Neuronal stem cell (in vitro differentiated cells): ENCODE data around the gene KCNK7.

Experiments used
- DNase-seq: peaks from one replicate; pipeline ENCODE4 v3.0.0-alpha.2; 2013; ENCODE audit warnings: low spot score
- H2AFZ ChIP-seq: one replicate; pipeline ENCODE4 v1.6.1; 2013; ENCODE audit warnings: mild to moderate bottlenecking, low read length, inconsistent platforms
- H2AK5ac ChIP-seq: 2 replicates; pipeline ENCODE4 v1.6.1; 2013; ENCODE audit warnings: low read depth, mild to moderate bottlenecking, inconsistent platforms, low read length, moderate library complexity, mixed read lengths
- H2BK120ac ChIP-seq: 2 replicates; pipeline ENCODE4 v1.6.1; 2013; ENCODE audit warnings: low read depth, mild to moderate bottlenecking, inconsistent platforms, low read length, moderate library complexity, mixed read lengths
- H2BK12ac ChIP-seq: one replicate; pipeline ENCODE4 v1.6.1; 2013; ENCODE audit warnings: low read length, inconsistent platforms
- H2BK15ac ChIP-seq: 2 replicates; pipeline ENCODE4 v1.6.1; 2013; ENCODE audit warnings: mild to moderate bottlenecking, low read length, inconsistent platforms, mixed read lengths
- H2BK5ac ChIP-seq: one replicate; pipeline ENCODE4 v1.6.1; 2013; ENCODE audit warnings: inconsistent platforms, mild to moderate bottlenecking, low read length, moderate library complexity
- H3K14ac ChIP-seq: one replicate; pipeline ENCODE4 v1.6.1; 2013; ENCODE audit warnings: low read length, inconsistent platforms
- H3K18ac ChIP-seq: 2 replicates; pipeline ENCODE4 v1.6.1; 2013; ENCODE audit warnings: low read length, inconsistent platforms
- H3K23ac ChIP-seq: 2 replicates; pipeline ENCODE4 v1.6.1; 2013; ENCODE audit warnings: low read depth, mild to moderate bottlenecking, mixed read lengths, low read length, inconsistent platforms; ENCODE audit not compliant: poor library complexity
- H3K27ac ChIP-seq: replicated peaks from 3 replicates; pipeline ENCODE4 v1.5.1; 2013; ENCODE audit warnings: low read length, inconsistent platforms
- H3K27me3 ChIP-seq, 3 experiments: 2 replicates each; pipeline ENCODE4 v1.6.1; 2013; ENCODE audit warnings: low read length in 3 of 3, mild to moderate bottlenecking in 2 of 3, inconsistent platforms in 1 of 3, low read depth in 1 of 3, mixed read lengths in 1 of 3, moderate library complexity in 1 of 3; ENCODE audit not compliant: control insufficient read depth in 3 of 3, insufficient read depth in 3 of 3
- H3K36me3 ChIP-seq, 2 donors: replicated peaks in 1 of 2; 2 replicates each; pipeline ENCODE4 v1.6.1; 2013; ENCODE audit warnings: low read length in 2 of 2; ENCODE audit not compliant: control insufficient read depth in 2 of 2, insufficient read depth in 2 of 2
- H3K4ac ChIP-seq: 2 replicates; pipeline ENCODE4 v1.6.1; 2013; ENCODE audit warnings: inconsistent platforms, mild to moderate bottlenecking, low read length, moderate library complexity
- H3K4me1 ChIP-seq, 2 donors: 1 replicate in 1 of 2; 2 replicates in 1 of 2; pipeline ENCODE4 v1.6.1; 2013; ENCODE audit warnings: low read length in 2 of 2, low read depth in 1 of 2; ENCODE audit not compliant: control insufficient read depth in 2 of 2, insufficient read depth in 1 of 2
- H3K4me2 ChIP-seq: one replicate; pipeline ENCODE4 v1.6.1; 2013; ENCODE audit warnings: mild to moderate bottlenecking, low read length, inconsistent platforms; ENCODE audit not compliant: insufficient read depth, poor library complexity, severe bottlenecking
- H3K4me3 ChIP-seq, 2 donors: 2 replicates each; pipeline ENCODE4 v1.5.1; 2013; ENCODE audit warnings: low read length in 2 of 2, mild to moderate bottlenecking in 2 of 2, inconsistent platforms in 1 of 2, moderate library complexity in 1 of 2
- H3K79me1 ChIP-seq: one replicate; pipeline ENCODE4 v1.6.1; 2013; ENCODE audit warnings: low read depth, mild to moderate bottlenecking, inconsistent platforms, low read length, moderate library complexity
- H3K9ac ChIP-seq: one replicate; pipeline ENCODE4 v1.6.1; 2013; ENCODE audit warnings: mild to moderate bottlenecking, low read depth, low read length, inconsistent platforms; ENCODE audit not compliant: poor library complexity
- H3K9me3 ChIP-seq, 2 donors: replicated peaks in 1 of 2; 2 replicates each; pipeline versions ENCODE3 to v1.6.1; 2013; ENCODE audit warnings: low read length in 2 of 2, mild to moderate bottlenecking in 2 of 2, inconsistent platforms in 1 of 2, low read depth in 1 of 2, mixed read lengths in 1 of 2, moderate library complexity in 1 of 2; ENCODE audit not compliant: control insufficient read depth in 2 of 2, insufficient read depth in 1 of 2
- H4K8ac ChIP-seq: one replicate; pipeline ENCODE4 v1.6.1; 2013; ENCODE audit warnings: low read depth, mild to moderate bottlenecking, inconsistent platforms, low read length, moderate library complexity
- H4K91ac ChIP-seq: one replicate; pipeline ENCODE4 v1.6.1; 2013; ENCODE audit warnings: low read length, low read depth, mild to moderate bottlenecking, inconsistent platforms; ENCODE audit not compliant: poor library complexity
- WGBS, 2 donors: extraction: QIAGEN DNeasy Blood & Tissue Kit; methylation state at CpG; one replicate each; pipeline ENCODE4 v1.1.7; 2013; ENCODE audit warnings: missing lambda C conversion rate in 2 of 2, mixed read lengths in 1 of 2; ENCODE audit not compliant: insufficient read length in 2 of 2, insufficient replicate concordance in 1 of 2; ENCODE audit errors: extremely low coverage in 2 of 2; 5-methylcytosine and 5-hydroxymethylcytosine counted together

KCNK7 gene

DNA sequence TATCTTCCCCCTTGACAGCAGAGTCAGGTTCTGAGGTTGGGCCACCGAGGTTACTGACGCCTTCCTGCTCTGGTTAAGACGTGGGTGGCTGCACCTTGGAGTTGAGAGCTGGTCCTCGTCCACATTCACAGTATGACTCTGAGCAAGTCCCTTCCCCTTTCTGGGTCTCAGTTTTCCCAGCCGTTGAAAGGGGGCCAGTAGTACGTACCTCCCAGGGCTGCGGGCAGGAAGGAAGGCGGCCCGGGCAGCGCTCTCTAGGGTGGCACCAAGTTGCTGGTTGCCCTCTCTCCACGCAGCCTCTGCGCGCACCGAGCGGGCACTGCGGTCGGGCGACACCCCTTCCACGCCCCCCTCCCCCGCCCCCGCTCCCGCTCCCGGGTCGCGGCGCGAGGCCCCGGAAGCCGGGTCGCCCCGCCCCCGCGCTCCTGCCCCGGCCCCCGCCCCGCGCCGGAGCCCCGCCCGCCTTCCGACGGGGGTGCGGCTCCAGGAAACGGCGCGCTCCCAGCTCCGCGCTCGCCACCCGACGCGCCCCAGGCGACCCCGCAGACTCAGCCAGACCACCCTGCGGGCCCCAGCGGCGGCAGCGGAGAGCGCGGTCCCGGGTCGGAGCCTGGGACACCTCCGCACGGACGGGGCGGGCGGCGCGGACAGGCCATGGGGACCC is 19.9 kb downstream of the KCNK7 start, which contains the start of gene EHBP1L1:
TSS of gene EHBP1L1 (plus strand) at position 486 of the 664 bp plus-strand sequence. CDS start 250 bp downstream, outside the sequence.
- peak within 1 kb of the TSS; percentile 77 for H3K23ac ChIP-seq
- H3K4me2 ChIP-seq = peak within 1 kb of the TSS; percentile 60
- peaks cover 7% of the 10 kb centered on the region for H3K79me1 ChIP-seq
- no peak within 1 kb of the TSS for H3K27ac ChIP-seq
- no peak within 1 kb of the TSS for H2BK5ac ChIP-seq
- no peak within 1 kb of the TSS for H3K4ac ChIP-seq
- H2AFZ ChIP-seq = no peak within 1 kb of the TSS
- peaks cover 4 to 16% of the 10 kb centered on the region in 2 donors for H3K36me3 ChIP-seq
- no peak within 1 kb of the TSS for H2BK120ac ChIP-seq
- peak within 1 kb of the TSS; percentile 53 for H4K8ac ChIP-seq
- H3K4me3 ChIP-seq = peak within 1 kb of the TSS in 1 of 2 donors; percentile 80
- H2BK12ac ChIP-seq = peak within 1 kb of the TSS; percentile 35
- peak within 1 kb of the TSS; percentile 90 for H3K9ac ChIP-seq
- no peak within 1 kb of the TSS for H4K91ac ChIP-seq
- peaks cover 31 to 43% of the 10 kb centered on the region in 2 donors for H3K4me1 ChIP-seq
- no peaks in the 10 kb centered on the region for H3K9me3 ChIP-seq
- H2BK15ac ChIP-seq = peak within 1 kb of the TSS; percentile 80
- no peak within 1 kb of the TSS for H3K14ac ChIP-seq
- H3K18ac ChIP-seq = peak within 1 kb of the TSS; percentile 95
- no peak for DNase-seq
- H3K27me3 ChIP-seq = peaks cover 0 to 25% (median 3%) of the 10 kb centered on the region in 3 experiments
- WGBS, 2 donors = no CpG with 5 or more reads among the region's 69 CpGs
- peak within 1 kb of the TSS; percentile 92 for H2AK5ac ChIP-seq

DNA sequence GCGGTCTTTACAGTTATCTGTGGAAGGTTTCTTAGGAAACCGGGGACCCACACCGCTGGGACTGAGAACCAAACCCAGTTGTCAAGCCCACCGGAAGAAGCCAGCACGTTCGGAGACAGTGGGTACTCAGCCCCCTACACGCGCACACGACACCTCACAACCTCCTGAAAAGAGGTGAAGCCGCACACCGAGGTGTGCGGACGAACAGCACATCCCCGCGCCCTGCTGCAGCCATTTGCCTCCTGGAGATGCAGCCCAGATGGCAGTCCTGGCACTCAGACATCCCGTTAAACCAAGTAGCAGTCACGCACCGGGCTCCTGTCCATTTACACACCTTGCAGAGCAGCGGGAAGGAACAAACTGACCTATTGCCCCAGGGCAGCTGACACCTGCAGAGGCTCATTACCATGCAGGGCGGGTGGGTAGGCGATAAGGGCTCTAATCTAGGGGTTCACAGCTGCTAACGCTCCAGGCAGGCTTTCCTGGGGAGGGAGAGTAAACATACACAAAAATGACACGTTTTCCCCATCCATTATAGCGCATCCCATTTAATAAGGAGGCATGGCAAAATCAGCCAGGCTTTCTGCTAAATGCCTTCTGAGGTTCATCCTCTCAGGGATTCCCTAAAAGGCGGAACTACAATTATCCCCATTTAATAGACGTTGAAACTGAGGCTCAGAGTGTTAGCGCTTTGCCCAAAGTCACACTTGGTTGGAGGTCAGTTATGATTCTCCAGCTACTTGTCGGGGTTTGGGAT is 20.6 kb downstream of the KCNK7 start:
- WGBS, 2 donors = no CpG with 5 or more reads among the region's 28 CpGs
- Histone ChIP-seq H3K4ac (no peak overlapping the region), H2BK15ac (no peak overlapping the region), H3K79me1 (peaks cover 7% of the 10 kb centered on the region), H3K23ac (peak overlapping the region; percentile 43), H2BK5ac (no peak overlapping the region), H3K36me3 (peaks cover 4 to 16% of the 10 kb centered on the region in 2 donors), H2BK12ac (no peak overlapping the region), H3K18ac (peak overlapping the region; percentile 72), H2BK120ac (no peak overlapping the region), H3K9ac (peak overlapping the region; percentile 80), H3K9me3 (no peaks in the 10 kb centered on the region), H3K4me2 (peak overlapping the region; percentile 57), H3K27ac (no peak overlapping the region), H3K14ac (no peak overlapping the region), H3K4me1 (peaks cover 31 to 44% of the 10 kb centered on the region in 2 donors), H2AK5ac (peak overlapping the region; percentile 27), H3K4me3 (peak overlapping the region in 1 of 2 donors; percentile 51), H3K27me3 (peaks cover 0 to 25% (median 3%) of the 10 kb centered on the region in 3 experiments), H4K8ac (no peak overlapping the region), H4K91ac (no peak overlapping the region), H2AFZ (no peak overlapping the region)
- no peak for DNase-seq

DNA sequence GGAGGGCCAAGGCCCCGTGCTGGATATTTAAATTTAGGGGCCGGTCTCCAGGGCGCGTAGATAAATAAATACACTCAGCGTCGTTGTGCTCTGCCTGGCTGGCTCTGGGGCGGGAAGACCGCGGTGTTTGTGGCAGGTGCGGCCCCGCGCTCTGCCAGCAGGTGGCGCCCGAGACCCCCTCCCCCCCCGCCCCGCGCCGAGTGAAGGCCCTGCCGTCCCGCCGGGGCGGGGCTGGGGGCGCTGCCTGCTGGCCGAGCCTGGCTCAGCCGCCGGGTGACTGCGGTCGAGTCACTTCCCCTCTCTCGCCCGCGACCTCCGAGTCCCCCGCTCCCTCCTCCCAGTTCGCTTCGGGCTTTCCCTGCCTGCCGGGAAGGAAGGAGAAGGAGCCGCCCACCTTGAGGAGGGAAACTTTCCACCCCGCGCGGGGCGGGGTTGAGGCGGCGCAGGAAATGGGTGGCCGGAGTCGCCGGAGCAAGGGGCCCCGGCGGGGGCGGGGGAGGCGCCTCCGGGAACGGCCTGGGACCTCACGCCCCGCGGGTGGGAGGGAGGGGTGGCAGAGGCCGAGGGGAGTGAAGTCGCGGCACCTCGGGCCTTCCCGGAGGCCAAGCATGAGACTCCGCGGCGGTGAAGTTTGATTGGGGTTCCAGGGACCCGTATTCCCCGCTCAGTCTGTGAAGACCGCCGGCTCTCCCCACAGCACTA is 21.3 kb downstream of the KCNK7 start:
- peaks cover 33 to 45% of the 10 kb centered on the region in 2 donors for H3K4me1 ChIP-seq
- peak; percentile 80 for DNase-seq

More for the DNA sequence above, 21.3 kb downstream of the KCNK7 start:
- Histone ChIP-seq H3K27ac (no peak overlapping the region), H3K27me3 (peaks cover 0 to 25% (median 3%) of the 10 kb centered on the region in 3 experiments), H2BK15ac (peak overlapping the region; percentile 26), H2BK120ac (no peak overlapping the region), H3K36me3 (peaks cover 4 to 16% of the 10 kb centered on the region in 2 donors), H2AFZ (no peak overlapping the region), H3K14ac (no peak overlapping the region), H3K79me1 (peaks cover 7% of the 10 kb centered on the region), H3K9ac (no peak overlapping the region), H3K4me3 (peak overlapping the region; percentile 73 to 80), H2AK5ac (no peak overlapping the region), H4K91ac (peak overlapping the region; percentile 76), H2BK12ac (no peak overlapping the region), H2BK5ac (peak overlapping the region; percentile 79), H3K9me3 (no peaks in the 10 kb centered on the region), H3K18ac (peak overlapping the region; percentile 53), H3K4me2 (peak overlapping the region; percentile 75), H3K23ac (peak overlapping the region; percentile 47), H3K4ac (no peak overlapping the region), H4K8ac (no peak overlapping the region)
- WGBS, 2 donors = no CpG with 5 or more reads among the region's 67 CpGs
